GM19351 (cell line): ENCODE data around the gene CHST15.

Source experiments
- ATAC-seq: cut with Tn5 transposase; IDR thresholded peaks from one replicate; pipeline ENCODE4 v1.9.1; 2021; ENCODE audit warnings: mild to moderate bottlenecking, moderate library complexity; ENCODE audit not compliant: unreplicated experiment

CHST15 gene

DNA sequence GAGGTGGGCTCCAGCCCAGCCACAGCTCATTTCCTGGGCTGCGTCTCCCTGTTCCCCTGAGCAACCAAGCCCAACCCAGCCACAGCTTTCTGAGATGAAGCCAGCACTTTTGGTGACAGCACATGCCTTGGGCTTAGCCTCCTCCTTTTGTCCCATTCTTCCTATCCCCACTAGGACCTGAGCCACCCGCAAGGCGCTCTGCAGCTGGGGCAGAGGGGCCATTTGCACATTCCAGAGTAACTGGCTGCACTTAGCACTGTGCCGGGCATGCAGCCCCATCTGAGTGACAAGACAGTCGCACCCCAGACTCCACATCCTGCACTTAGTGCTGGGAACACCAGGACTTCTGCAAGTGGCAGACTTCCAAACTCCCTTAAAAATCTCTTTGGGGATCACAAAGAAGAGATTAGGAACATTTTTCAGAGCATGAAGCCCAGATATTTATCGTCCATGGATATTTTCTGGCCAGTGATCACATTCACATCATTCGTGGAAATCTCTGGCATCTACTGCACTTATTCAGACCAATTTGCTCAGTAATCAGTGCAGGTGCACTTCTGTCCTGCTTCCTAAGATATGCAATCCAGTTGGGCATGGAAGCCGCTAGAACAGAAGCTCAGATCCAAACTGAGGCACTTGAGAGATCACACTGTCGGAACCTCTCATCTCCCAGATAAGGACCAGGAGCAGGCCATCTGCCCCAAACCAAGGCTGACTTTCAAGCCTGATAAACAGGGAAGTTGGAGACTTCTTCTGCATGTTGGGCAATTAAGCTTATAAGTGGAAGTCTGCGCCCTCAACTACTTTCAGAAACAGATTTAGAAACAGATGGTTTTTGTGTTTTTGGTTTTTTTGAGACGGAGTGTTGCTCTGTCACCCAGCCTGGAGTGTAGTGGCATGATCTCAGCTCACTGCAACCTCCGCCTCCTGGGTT, 26.4 kb downstream of the CHST15 start:
- no peak for ATAC-seq

DNA sequence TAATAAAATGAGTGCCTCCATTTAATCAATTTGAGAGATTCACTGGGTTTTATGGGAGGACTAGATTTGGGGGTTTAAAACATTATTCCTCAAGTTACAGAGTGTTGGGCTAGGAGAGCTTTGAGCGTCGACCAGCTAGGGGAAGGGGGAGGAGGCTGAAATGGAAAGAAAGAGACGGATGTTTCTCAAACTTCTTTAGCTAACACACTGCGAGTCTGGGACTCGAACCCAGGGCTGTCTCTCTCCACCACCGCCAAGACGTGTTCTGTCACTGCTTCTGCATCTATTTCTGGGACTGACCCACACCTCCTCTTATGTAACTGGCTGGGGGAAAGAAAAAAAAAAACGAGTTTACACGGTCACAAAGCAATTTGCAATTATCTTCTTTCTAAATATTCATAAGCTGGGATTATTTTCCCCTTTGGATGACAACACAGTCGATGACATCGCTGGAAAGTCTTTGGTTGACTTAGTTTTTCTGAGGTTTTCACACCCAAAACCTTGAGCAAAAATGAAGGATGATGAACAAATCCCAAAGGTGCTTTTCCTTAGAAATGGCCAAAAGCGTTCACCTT, 27.2 kb downstream of the CHST15 start:
- no peak for ATAC-seq

DNA sequence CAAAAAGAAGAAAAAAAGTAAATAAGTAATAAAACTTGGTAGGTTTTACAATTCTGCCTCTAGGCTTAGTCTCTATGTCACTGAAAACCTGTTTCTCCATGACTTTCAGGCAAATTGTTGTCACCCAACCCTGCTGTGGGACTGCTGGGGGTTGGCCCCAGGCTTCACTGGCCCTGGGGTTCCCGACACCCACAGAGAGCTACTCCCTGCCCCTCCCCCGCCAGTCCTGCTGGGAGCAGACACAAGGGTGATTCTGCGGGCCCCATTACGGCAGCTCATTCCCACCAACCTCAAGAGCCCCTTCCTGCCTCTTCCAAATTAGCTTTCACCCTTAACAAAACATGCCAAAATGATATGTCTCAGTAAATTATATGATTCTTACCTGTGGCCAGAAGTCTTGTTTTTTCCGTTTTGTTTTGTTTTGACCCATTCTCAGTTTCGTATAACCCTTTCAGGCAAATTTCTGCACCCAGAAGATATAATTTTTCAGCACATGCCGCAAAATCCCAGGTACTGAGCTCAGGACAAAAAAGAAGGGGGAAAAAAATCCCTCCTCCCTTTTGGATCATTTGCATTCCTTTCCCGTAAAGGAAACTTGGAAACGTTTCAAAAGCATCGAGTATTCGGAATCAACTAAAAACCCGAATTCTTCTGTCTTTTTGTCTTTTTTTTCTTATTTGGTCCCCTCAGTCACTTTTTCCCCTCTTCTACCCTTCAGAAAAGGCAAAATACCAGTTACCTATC, 27.8 kb downstream of the CHST15 start:
- no peak for ATAC-seq

DNA sequence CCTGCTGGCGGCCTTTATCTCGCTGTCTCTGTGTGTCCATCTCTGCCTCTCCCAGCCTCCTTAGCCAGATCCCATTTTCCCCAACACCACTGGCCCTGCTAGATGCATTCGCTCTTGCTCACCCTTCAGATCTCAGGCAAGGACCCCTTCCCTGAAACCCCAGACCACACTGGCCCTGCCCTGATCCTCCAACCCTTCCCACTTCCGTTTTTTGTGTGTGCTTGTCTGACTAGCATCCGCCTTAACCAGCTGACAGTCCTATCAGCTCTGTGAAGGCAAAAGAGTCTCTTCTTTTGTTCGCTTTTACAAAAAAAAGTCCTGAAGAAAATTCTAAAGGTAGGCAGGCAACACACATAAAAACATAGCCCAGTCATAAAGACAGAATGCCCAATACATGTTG, 28.7 kb downstream of the CHST15 start:
- no peak for ATAC-seq

DNA sequence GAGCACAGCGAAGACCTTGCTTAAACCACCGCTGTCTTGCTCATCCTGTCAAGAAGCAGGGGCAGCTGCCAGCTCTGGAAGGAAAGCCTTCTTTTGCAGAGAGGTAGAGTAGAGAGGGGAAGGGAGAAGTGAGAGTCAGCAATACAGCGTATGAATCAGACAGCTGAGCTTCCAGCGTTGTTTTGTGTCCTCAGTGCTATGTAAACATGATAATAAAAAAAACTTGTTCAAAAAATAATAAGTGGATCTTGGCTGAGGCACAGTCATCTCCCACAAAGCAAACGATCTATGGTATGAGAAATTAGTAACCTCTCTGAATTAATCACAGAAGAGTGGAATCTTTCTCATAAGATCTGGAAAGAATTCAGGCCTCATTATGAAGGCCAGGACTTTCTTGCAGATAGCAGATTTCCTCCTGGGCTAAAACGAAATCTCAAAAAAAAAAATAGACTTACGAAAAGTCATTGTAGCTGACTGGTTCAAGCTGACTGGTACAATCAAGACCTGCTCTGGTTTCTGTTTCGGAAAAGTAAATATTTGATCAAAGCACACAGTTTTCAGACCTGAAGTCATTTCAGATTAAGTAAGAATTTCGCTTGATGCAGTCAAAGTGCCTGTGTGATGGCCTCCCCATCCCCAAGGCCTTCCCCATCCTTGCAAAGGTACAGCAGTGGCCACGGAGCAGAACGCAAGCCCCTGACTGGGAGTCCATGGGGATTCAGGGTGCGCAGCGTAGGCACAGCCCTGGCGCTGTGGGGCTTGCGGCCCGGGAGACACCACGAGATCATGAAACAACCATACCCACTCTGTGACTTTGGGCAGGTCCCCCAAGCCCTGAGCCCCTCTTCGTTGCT, 29.4 kb downstream of the CHST15 start:
- ATAC-seq, result no peak

DNA sequence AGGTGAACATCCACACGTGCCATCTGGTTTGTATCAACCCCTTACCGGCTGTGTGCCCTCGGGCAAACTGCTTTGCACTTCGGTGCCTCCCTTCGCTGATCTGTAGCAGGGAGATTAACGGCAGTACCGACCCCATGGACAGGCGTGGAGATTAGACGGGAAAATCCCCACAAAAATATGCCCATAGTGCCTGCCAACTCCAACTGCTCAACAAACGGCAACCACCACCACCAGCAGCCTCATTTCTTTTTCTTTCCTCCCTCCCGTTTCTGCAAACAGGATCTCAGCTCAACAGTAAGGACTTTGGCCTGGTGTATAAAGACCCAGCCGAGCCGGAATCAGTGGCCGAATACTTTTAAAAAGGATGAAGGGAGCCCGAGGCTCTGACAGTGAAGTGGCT, 31.0 kb downstream of the CHST15 start:
- ATAC-seq, result no peak

DNA sequence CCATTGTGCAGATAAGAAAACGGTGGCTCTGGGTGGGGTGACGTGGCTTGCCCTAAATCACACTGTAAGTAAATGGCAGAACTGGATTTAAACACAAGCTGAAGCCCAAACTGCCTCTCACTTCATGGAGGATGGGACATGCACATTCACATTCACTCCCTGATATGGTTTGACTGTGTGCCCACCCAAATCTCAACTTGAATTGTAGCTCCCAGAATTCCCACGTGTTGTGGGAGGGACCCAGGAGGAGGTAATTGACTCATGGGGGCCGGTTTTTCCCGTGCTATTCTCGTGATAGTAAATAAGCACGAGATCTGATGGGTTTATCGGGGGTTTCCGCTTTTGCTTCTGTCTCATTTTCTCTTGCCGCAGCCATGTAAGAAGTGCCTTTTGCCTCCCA, 32.4 kb downstream of the CHST15 start:
- ATAC-seq, result no peak

DNA sequence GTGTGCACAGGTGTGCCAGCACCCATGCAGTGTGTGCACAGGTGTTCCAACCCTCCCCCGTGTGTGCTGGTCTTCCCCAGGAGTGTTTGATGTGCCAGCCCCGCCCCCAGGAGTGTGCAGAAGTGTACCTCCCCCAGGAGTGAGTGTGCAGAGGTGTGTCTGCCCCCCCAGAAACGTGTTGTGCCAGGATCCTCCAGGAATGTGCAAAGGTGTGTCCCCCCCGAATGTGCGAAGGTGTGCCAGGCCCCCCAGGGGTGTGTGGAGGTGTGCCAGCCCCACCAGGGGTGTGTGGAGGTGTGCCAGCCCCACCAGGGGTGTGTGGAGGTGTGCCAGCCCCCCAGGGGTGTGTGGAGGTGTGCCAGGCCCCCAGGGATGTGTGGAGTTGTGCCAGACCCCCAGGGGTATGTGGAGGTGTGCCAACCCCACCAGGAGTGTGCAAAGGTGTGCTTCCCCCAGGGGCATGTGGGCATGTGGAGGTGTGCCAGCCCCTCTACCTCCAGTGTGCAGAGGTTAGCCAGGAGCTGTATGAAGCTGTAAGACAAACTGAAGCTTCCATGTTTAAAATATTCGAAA, 33.2 kb downstream of the CHST15 start:
- no peak for ATAC-seq

DNA sequence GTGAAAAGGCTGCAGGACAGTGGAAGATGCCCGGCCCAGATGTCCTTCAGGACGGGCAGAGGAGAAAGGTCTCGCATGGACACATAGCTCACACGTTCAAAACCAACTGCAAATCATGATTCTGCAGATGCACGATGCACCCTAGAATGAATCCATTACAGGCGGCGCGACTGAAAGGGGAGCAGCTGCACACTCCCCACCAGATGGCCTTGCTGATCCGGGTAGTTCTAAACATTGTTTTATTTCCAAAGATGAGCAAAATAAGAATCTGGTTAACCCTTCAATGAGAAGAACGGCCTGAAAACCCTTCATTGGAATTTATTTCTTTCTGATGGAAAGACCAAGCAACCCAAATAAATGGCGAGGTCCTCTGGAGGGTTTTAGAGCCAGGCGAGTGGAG, 33.8 kb downstream of the CHST15 start:
- ATAC-seq, result no peak

DNA sequence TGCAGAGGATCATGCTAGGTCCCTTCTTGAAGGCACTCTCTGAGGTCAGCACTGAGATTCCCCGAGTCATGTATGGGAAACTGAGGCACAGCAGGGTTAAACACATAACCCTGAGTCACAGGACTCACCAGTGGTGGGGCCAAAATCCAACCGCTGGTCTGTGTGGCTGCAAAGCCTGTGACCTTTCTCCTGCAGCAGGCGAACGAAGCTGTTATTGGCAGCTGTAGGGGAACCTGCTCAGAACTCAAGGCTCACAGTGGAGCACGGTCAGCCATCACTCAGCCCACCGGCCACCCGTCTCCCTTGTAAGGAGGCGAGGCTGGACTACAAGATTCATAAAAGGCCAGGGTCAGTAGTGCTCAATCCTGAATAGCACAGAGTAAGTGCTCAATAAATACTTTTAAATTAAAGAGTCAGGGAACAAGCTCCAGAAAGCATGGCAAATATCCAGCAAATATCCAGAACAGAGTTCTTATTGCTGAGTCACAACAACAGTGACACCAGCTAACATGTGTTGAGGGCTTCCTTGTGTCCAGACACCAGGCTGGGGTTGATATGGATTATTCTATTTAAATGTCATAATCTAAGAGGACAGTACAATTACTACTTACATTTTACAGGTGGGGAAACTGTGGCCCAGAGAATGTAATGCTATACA, 34.9 kb downstream of the CHST15 start:
- ATAC-seq, result no peak

DNA sequence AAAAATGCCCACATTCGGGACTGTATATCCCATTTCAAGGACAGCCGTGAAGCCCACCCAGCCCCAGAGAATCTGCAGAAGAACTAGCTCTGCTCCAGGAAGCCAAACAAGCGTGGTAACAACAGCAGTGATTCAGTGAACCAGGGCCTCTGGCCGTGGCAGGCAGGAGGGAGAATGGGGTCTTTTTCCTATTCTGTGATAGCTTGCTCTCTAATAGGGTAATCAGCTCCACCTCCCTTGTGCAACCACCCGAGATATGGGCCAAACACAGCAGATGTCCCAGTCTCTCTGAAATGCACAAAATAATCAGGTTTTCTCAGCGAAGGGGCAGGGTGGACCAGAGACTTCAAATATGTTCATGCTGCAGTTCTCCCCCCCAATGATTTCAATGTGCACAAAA, 35.8 kb downstream of the CHST15 start:
- ATAC-seq, result no peak

DNA sequence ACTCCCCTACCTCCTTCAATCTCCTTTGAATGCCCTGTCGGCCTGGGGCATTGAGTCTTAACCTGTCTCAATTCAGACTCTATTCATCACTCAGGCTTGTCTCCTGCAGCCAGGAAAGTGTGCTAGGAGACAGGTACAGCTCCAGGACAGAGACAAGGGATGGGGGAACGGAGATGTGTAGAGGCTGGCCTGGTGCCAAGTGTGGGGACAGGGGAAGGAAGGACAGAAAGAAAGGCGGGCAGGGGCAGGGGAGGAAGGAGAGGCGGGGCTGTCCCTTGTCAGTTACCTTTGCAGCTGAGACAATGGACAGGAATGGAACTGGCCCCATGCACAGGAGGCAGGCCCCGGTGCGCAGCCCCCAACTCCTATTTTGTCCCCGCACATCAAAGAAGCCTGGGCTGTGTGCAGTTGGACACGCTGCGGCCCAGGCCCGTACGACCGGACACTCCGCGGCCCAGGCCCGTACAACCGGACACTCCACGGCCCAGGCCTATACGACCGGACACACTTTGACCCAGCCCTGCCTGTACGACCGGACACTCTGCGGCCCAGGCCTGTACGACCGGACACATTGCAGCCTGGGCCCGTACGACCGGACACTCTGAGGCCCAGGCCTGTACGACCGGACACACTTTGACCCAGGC, 36.9 kb downstream of the CHST15 start:
- no peak for ATAC-seq

DNA sequence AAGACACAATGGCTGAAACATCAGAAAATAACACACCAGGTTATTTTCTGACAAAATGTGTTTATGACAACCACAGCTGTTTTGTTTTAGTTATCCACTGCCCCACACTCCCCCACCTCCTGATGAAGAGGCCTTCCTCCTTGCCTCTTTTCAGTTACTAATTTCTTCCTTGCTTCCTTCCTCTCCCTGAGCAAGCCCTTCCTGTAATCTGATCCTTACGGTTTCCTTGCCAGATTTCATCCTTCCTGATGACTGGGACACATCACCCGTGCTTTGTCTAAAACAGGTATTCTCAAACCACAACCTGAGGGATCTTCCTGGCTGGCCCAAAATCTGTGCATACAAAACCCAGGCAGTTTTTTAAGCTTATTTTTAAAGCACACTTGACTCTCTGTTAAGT, 39.4 kb downstream of the CHST15 start:
- ATAC-seq, result no peak

DNA sequence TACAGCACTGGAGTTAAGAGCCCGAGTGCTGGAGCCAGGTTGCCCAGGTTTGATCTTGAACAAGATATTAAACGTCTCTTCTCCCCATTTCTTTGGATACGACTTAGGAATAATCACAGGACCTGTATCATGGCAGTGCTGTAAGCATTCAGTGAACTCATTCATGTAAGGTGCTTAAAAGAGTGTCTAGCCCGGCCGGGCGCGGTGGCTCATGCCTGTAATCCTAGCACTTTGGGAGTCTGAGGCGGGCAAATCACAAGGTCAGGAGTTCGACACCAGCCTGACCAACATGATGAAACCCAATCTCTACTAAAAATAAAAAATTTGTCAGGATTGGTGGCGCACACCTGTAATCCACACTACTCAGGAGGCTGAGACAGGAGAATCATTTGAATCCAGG, 40.8 kb downstream of the CHST15 start:
- ATAC-seq, result no peak

DNA sequence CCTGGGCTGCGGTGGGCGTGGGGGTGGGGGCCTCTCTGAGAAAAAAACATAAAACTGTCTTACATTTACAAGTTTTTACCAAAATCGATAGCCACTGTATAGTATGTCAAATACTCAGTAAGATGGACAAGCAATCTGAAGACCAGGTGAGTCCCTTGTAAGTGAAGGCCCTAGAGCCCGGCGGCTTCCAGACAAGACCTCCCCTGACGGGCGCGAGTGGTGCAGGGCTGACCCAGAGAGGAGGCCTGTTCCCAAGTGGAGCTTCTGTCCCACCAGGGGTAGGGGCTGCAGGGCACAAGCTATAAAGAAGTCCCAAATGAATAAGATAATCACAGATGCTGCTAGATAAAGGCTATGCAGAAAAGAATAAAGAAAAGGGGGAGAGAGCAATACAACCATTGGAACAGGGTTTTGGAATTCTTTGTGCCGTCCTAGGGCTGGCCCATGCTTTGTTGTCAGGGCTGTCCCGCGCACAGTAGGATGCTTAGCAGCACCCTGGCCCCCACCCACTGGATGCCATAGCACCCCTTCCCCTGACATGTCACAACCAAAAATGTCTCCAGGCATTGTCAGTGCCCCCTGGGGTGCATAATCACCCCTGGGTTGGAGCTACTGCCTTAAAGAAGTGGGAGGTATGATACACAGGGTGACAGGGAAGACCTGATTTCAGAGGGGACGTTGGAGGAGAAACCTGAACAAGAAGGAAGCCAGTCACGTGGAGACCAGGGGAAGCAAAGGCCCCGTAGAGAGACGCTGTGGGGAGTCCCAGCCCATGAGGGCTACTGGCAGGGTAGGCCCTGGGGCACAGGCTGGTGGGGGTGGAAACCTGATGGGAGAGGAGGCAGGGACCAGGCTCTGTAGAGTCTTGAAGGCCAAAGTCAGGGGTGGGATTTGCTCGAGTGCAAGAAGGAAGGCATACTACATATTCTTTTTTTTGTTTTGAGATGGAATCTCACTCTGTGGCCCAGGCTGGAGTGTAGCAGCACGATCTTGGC, 43.1 kb downstream of the CHST15 start:
- no peak for ATAC-seq

DNA sequence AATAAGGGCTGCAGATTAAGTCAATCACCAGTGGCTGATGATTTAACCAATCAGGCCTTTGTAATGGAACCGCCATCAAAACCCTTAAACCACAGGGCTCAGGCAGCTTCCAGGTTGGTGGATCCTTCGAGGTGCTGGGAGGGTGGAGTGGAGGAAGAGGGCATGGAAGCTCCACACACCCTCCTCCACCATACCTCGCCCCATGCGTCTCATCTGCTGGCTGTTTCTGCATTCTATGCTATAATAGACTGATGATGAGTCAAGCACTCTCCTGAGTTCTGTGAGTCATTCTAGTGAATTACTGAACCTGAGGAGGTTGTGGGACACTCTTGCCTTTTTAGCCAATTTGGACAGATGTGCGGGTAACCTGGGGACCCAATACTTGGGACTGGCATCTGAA, 43.9 kb downstream of the CHST15 start:
- no peak for ATAC-seq

DNA sequence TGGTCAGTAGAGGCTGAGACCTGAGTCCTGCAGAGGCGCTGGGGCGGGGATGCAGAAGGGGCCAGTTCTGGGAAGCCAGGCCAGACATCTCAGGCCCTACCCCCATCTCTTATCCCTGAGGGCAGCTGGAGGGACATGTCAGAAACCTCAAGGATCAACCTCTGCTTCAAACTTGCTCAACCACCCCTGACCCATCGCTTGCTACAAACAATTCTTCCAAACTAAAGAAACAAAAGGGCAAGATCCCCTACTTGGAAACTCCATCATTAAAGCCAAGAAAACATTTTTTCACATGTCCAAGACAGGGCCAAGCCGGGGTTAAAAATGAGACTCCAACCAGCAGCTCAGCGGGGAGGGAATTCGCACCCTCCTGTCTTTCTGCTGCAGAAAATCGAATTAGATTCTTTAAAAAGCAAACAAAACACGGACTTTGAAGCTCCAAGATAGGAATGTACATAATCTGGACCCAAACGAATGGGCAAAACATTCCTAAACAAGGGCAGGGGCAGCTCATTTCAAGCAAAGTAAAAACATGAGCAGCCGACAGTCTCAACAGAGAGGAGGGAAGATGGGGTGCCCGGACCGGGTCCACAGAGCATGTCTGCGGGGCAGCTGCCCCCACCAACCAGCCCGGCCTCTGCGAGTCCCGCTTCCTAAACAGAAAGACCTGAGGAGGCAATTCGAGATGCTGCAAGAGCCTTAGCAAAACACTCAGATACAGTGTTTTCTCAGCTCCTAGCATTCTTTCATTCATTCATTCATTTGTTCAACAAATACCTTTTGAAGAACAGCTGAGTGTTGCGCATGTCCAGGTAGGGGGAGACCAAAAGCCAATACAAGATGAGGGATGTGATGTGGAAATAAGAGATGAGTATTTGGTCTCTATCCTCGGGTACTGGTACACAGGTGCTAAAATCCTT, 44.8 kb downstream of the CHST15 start:
- ATAC-seq, result no peak
